SKM-1 (cell line): ENCODE results near the gene SDC1.

Source experiments
- DNase-seq: peaks from one replicate; lab custom pipeline; 2025; ENCODE audit not compliant: unreplicated experiment; lab: John Stamatoyannopoulos, UW

SDC1 gene

DNA sequence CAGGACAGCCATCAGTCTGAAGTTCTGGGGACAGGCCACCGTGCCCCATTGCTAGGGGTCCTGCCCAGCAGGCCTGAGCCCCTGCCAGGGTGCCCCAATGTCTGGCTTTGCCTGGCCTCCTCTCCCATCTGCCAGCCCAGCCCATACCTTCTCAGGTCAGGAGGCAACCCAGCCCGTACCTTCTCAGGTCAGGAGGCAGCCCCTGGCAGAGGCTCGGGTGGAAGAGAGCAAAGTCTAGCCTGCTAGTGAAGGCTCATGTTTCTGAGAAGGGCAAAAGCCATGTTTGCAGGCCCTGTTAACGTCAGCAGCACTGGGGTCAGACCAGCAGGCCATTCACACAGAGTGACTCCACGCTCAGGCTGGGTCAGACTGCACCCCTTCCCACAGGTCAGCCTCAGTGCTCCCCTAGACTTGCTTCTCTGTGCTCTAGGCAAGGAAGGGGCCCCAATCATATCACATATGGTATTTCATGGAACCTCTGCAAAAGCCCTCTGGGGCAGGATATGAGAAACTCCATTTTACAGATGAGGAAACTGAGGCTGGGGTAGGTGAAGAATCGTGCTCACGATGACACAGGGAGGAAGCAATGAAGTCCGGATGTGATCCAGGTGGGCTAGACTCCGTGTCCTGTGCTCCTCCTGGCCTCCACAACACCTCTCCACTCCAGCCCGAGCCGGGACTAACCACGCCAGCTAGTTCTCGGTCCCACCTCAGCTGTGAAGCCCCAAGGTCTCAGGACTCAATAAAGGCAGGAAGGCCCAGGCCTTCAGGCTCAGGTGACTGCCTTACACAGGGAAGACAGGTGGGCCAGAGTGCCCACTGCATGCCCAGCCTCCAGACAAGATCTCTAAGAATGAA lies 9.5 kb downstream of the SDC1 start:
- no peak for DNase-seq

DNA sequence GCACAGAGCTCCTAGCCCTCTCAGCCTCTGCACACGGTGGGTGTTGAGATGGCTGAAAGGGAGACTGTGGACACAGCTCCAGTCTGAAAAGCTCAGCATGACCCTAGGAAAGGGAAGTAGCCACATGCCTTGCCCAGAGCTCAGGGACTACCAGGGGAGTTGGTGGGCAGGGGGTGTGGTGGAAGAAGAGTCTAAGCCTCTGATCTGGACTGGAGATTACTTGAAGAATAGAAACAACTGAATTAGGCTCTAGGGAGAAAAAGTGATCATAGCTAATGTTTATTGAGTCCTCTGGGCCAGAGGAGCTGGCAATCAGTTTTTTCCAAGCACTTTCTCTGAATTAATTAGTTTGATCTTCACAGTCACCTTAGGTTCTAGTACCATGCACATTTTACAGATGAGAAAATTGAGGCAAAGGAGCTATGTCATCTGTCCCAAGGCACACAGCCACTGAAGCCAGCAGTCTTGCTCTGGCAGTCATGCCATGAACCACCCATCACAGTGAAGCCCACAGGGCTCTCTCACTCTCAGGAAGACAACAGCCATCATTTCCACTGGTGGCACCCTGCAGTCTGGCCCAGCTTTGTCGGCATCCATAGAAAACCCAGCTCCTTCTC lies 10.3 kb downstream of the SDC1 start:
- DNase-seq: no peak

DNA sequence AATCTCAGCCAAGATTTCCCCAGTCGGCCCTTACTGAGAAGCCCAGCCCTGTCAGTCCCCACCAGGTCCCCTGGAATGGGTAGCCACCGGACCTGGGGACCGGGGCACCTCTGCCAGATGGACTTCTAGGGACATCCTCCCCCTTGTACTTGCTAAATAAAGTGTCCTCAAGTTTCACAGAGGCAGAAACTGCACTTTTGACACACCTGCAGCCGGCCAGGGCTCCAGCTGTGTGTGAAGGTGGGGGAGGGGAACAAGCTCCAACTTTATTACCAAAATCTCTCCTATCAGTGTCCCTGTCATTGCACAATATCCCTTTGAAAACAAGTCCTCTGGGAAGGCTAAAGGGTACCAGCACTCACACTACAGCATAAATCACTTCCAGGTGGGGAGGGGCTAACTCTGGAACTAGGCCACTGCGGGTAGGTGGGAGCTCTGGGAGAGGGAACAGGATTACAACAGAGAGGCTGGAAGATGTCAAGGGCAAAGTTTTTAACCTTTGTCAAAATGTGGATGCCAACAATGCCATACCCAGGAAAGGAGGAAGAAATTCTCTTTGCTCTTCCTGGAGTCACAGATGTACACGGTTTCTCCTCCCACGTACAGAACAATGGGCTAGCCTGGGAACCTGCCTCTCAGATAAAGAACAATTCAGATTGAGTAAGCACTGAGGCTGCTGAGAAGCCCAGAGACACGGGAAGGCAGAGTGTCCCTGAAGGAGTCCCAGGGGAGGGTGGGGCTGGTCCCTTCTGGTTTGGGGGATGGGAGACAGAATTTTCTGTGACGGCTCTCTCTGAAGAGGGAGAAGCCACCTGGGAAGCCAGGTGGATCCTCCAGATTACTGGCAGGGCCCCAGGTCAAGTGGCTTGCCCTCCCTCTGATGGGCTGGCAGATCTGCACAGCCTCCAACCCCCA lies 11.0 kb downstream of the SDC1 start:
- DNase-seq: no peak

DNA sequence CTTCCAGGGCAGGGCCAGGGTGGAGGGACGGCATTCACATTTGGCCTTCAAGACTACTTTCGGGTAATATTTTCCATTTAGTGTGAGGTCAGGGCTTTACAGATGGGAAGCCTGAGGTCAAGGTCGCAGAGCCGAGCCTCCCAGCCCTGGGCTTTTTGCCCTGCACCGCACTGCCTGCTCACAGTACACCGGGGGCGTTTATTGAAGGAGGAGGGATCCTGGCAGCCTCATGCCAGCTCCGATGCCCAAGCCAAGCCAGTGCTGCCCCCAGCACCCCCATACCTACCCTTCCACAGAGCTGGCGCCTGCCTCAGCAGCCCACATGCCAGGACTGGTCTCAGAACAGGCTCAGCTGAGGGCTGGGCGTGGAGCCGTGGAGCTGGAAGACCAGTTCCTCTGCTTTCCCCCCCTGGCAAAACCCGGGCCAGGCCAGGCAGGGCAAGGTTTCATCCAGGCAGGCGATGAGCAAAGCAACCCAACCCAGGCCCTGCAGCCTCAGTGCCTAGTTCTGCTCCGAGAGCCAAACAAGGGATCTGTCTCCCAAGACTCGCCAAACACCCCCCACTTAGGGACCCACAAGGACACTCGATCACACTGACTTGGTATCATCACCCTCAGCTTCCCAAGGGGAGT lies 11.9 kb downstream of the SDC1 start:
- no peak for DNase-seq

DNA sequence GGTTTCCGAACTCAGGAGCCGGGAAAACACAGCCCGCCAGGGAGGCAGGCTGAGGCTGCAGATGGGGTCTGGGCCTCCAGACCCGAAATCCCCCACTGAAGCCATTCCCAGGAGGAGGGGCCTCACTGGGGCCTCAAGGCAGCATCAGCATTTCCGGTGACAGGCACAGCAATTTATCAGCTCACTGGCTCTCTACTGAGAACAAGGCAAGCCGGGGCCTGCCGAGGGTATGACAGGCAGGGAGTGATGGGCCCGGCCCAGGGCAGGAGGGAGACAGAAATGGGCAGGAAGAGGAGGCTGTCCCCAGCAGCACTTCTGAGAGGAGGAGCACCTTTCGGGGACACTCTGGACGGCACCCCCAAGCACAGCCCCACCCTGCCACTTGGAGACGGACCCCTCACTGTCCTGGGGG lies 12.5 kb downstream of the SDC1 start:
- no peak for DNase-seq

DNA sequence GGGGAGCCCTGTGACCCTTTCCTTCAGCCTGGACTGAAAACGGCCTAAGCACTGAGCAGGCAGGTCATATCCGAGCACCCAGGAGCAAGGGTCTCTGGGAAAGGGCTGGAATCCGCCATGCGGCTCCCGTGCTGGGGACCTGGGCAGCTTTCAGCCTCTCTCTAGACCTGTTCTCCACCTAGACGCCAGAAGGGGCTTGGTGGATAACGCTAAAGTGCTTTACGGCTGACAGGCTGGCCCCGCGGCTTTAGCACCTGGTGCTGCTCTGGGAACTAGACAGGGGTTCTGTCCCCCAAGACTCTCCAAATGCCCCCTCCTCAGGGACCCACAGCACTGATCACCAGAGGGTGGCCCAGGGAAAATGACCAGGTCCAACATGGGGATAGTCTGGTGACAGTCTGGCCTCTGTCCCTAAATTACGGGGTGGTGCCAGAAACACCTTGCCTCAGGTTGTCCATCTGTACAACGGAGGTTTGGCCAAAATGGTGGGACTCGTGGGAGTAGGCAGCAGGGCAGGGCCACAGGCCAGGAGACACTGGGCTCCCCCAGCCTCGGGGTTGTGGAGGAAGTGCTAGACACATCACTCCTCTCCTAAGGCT lies 13.0 kb downstream of the SDC1 start:
- no peak for DNase-seq

DNA sequence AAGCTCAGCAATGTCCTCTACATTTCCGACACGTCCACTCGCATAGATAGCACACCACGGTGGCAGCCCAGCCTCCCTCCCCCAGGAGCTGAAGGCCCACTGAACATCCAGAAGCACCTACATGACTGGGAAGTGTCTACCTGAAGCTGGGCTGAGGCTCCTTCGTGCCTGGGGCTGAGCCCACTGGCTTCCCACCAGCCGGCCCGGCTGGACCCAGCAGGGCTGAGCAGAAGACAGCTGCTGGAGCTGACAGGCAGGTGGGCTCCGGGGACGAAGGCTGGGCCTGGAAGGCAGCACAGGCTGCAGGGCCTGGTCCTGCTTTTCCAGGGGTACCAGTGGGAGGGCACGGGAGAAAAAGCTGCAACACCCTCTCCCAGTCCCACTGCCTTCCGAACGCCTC lies 13.5 kb downstream of the SDC1 start:
- no peak for DNase-seq

DNA sequence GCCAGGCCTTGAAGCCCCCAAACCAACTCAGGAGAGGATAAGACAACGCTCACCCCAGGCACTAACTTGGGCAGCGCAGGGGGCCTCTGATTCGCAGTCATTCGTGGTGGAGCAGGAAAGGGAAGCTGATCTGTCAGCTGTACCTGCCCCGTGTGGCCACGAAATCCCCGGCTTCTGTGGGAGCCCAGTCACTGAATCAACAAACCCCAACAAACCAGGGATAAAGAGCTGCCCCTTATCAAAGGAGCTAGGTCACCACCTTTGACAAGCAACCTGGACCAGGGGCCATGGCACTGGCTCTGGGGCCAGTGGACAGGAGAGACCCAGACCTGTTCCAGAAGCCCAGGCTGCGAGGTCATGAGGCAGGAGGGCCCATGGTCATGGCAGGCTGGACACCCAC lies 14.5 kb downstream of the SDC1 start:
- no peak for DNase-seq

DNA sequence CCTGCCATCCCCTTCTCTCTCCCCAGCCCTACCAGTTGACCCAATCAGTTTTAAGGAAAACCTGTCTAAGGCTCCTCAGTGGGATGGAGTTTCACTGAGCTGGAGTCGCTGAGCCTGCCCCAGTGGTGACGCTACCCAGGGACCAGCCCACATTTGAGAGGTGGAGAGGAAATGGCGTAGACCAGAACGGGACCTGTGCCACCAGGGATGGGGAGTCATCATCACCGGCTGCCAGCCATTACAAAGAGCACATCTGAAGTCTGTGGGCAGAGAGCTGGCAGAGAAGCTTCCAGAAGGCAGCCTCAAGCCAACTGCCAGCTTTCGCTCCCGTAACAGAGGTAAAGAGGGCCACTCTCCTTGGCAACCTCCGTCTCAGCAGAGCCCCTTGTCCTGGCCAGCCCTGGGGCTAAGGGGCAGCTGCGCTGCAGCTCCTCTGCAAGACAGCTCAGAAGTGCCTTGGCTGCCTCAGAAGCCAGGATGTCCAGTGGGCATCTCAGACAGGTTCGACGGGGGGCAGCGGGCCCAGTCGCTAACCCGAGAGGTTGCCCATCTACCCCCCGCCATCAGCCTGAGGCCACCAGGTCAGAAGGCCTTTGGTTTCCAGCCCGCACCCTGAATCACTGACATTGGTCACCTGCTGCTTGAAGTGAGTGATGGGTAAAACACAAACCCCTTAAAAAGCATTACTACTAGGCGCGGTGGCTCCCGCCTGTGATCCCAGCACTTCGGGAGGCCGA lies 15.4 kb downstream of the SDC1 start:
- DNase-seq: no peak

DNA sequence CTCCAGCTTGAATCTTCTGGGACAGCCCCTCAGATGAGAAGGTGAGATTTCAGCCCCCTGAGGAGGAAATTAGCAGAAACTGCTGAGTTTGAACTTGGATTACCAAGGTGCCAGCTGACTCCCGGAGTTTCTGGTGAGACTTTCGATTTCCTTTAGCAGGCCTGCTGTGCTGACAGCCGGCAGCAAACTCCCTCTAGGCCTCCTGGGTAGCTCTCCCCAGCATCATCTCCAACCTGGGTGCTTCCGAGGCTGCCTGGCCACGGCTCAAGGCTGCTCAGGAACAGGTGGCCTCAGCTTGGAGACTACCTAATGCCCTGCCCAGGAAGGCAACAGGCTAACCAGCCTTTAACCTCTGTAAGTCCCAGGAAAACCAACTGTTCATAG lies 16.5 kb downstream of the SDC1 start:
- DNase-seq: no peak

DNA sequence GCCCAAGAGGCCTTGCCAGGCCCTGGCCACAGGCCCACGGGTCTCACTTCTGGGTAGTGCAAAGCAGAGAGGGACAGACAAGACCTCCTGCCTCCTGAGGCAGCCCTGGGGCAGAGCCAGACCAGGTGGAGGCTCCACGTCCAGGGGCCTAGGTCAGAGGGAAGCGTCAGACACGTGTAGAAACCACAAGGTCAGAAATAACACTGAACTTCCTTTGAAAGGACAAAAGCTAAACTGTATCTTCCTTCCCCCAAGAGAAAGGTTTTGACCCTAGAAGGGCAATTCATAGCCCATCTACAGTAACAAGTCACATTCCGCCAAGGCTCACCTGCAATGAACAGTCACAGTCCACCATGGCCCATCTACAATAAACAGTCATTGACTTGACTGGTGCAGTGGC lies 17.9 kb downstream of the SDC1 start:
- DNase-seq: peak; percentile 18

DNA sequence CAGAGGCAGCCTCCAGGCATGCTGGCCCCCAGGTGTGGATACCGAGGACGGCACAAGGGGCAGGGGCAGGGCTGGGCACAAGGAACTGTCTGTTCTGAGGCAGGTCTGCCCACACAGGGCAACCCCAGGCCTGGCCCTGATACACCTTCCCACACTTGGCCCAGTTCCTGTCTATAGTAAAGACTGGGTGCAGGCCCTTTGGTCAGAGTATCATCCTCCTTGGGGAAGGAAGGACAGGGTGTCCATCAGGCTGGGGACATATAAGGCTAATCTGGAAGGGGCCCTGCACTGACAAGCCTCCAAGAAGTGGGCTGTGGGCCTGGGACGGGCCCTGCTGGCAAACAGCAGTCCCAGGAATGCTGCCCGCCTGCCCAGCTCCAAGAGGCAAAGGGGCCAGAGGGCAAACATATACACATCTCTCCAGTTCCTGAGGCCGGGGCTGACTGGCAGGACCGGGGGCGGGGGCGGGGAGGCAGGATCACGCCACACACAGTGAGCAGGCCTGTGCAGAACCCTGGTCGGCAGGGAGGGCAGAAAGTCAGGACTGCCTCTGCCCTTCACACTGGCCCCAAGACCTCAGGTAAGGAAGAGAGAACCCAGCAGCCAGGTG lies 18.9 kb downstream of the SDC1 start:
- no peak for DNase-seq

DNA sequence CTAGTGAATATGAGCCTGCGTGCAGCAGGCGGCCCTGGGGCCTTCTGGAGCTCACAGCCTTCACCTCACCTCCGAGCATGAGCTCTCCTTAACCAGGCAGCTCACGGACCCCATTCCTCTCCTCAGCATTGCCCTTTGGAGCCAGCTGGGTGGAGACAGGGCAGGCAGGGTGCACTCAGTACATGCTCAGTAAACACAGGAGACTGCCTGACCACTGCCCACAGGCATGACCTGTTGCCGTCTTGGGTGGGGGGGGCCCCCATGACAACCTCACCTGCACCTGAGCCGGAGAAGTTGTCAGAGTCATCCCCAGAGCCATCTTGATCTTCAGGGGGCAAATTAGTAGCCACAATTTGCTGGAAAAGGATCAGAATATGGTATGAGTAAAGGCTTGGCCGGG lies 19.9 kb downstream of the SDC1 start:
- no peak for DNase-seq

DNA sequence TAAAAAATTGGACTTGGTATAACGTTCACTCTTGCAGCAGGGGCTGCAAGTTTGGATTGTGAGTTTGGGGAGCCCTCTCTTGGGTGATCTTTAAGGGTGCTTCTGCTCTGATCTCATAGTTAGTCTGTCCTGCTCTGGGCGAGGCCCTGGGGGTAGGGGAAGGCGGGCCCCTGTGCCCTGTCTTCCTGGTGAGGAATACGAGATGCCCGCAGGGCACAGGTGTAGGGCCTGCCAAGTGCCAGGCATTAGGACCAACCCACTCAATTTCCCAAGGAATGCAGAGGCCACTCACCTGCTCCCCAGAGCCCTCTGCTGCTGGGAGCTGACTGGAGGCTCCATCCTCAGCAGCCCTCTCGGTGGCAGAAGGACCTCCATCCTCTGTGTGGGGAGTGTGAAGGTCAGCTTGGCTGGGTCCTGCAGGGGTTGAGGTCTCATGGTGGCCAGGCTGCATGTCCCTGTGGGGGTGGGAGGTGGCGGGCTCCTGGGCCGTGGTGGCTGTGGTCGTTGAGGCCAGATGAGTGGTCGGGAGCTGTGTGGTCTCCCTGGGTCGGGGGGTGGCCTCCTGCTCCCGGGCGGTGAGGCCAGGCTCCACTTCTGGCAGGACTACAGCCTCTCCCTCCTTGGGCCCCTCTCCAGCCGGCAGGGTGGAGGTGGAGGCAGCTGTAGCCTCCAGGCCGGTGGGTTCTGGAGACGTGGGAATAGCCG lies 21.3 kb downstream of the SDC1 start:
- no peak for DNase-seq

DNA sequence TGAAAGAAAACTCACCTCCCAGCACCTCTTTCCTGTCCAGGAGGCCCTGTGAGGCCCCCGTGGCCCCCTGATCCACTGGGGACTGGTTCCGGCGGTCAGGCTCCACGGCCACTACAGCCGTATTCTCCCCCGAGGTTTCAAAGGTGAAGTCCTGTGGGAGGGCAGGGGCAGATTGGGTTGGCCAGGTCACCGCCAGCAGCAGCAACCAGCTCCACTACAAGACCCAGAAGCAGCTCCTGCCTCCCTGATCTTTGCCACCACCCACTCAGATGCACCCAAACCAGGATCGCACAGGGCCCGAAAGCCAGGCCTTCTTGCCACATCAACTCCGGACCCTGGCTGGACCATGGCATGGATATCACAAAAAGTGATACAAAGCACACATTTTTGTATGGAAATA lies 21.9 kb downstream of the SDC1 start:
- no peak for DNase-seq

DNA sequence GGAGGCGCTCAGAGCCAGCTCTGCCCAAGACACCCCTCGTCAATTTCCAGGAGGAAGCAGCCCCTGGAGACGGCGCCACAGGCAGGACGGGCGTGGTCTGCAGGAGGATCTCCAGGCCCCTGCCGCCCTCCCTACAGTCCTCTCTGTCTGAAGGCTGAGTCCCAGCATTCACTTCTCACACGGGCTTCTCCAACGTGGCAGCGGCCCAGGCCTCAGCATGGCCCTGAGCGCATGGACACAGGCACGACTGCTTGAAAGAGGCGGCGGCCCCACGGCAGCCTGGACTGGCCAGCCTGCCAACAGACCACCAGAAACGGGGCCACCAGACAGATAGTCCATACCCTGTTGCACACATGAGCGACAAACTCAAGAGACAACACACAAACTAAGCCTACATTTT lies 23.3 kb downstream of the SDC1 start:
- DNase-seq: no peak

DNA sequence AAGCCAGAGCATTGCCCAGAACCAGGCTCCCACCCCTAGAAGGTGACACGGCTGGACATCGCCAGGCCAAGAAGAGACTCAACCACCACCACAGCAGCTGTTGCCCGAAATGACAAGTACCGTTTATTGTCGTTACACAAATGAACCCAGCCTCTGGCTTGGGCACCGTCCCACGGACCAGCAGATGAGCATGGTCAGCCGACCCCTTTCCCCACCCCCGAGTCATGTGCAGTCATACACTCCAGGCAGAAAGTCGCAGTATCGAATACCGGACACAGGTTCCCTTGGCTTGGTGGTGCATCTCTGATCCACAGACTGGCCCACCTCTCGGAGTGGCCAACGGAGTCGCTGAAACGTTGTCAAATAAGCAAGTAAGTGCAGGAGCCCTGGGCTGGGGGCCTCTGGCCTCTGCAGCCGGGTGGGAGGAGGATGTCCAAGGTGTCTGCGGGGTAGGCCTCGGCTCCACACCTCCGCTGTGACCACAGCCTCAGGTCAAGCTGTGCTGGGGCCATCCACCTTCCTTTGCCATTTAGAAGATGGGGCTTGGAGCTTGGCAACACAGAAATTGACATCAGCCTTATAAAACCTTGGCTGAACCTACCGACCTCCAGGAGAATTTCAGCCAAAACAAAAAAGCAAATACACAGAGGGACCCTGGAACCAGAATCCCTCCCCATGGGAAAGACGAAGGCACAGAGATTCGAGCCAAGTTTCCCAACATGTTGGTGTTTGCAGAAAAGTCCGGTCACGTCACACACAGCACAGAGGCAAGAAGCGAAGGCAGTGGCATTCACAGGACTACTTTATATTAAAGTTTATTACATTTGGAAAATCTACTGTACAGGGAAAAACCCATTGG lies 24.0 kb downstream of the SDC1 start:
- DNase-seq: no peak

DNA sequence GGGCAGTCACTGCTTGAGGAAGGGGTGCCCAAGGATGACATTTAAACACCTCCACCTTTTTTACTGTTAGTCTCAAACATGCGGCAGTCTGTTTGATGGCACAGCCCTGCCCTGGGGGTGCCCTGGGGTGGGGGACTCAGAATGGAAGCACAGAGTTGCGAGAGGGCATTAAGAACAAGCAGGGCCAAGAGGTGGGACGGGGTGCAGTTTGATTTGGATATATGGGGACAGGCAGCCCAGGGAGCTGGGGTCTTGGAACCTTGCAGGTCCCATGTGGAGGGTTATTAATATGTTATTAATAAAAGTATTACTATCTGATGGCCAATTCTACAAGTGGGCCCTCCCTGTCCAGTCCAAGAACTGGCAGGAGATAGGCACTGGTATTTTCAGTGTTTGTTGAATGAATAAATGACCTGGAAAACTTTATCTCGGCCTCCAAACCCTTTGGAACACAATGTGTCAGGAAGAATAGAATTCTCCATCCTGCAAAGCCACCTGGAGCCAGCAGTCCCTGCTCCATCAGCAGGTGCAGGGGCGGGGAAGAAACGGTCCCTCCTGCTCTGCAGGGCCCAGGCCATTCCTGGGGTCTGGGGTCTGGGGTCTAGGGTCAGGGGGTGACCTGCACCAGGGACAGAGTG lies 25.2 kb downstream of the SDC1 start:
- no peak for DNase-seq
